A172 (cell line): ENCODE data around the gene DENND1B. TPM values are rescaled to one million over a fixed set of nuclear protein-coding genes. Genes with fewer than 3 reads are reported as not detected.
"Not testable (repeated sequence)": the region's sequence is repeated elsewhere in the genome, so short reads cannot be mapped to it uniquely, and the experiment has no call there.

Experiments used
- DNase-seq: peaks from one replicate; pipeline ENCODE4 v3.0.0-alpha.2; 2015; ENCODE audit warnings: low spot score
- total RNA-seq: library from RNA; depleted of rRNA; stranded (reverse); fragments of >200 nt; shearing (Covaris generic); gene quantifications from 2 replicates; pipeline ENCODE4 v1.2.3, GENCODE V29; 2014

DENND1B gene
- total RNA-seq, 1 experiment from 2014 or later = 16.1 TPM

DNA sequence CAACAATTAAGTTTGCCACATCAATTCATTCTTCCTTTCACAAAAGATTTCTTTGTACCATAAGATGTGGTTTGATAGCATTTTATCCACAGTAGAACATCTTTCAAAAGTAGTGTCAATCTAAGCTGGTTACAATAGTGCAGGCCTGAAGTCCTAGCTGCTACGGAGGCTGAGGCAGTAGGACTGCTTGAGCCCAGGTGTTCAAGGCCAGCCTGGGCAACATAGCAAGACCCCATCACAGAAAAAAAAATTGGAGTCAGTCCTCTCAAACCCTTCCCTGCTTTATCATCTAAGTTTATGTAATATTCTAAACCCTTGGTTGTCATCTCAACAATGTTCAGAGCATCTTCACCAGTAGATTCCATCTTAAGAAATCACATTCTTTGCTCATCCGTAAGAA is 31.7 kb downstream of the DENND1B start:
- no peak for DNase-seq

DNA sequence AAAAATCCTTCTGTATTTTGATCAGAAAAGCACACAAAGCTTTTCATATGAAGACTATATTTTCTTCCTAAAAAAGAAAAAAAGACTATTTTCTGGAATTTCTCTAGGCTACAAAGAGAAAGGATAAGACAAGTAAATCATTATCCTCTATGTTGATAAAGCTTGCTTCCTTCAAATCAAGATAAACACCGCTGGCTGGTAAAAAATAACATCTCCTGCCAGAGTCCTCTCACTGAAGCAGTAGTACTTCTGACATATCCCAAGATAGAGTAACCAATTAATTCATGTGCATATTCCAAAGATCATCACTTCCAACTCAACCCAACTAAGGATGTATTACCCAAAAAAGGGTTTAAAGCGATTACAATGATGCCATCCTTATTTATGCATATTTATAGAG is 34.3 kb downstream of the DENND1B start:
- DNase-seq = no peak

DNA sequence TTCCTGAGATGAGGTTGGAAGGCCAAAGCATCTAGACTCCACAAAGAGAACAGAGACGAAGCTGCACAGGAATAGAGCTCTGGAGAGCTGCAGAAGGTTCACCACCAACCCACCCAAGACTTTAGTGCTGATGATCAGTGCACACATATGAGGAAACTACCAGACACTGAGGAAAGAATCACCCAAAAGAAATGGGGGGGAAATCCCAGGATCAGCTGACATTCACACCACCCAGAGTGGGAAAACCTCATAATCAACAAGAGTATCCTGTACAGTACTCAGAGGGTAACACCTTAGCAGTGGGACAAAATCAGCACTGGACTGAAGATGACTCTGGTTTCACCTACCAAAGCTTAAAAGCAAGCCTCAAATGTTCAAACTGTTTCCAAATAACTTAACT is 36.4 kb downstream of the DENND1B start:
- no peak for DNase-seq

DNA sequence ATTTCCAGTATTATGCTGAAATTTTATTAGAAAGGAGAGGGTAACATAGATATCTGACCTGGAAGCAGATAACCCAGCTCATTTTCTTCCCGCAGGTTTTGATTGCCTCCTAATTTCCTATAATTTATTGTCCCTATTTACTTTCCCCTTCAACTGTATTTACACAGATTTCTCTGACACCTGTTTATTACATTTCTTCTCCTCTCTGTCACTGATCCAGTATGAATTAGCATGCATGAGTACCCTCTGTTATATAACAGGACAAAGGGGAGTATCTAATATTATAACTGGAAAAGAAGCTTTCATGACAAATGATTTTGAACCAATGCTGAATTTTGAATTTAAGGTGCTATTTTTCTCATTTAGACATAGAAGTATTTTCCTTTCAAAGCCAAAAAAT is 37.4 kb downstream of the DENND1B start:
- no peak for DNase-seq

DNA sequence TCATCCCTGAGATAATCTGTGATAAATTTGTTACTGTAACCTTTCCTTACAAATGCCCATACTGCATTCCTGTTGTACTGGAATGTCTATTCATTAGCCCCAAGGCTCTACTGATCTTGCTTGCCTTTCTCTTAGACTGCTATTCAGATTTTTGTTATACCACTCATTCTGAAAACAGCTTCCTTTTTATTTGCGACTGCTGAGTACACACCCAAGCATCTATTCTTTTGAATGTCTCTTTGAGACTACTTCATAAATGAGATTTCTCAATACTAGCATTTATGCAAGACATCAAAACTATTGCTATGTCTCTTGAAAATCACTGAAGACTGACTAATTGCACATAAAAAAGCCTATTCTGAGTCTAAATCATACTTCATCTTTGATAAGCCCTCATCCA is 38.6 kb downstream of the DENND1B start:
- DNase-seq = no peak

DNA sequence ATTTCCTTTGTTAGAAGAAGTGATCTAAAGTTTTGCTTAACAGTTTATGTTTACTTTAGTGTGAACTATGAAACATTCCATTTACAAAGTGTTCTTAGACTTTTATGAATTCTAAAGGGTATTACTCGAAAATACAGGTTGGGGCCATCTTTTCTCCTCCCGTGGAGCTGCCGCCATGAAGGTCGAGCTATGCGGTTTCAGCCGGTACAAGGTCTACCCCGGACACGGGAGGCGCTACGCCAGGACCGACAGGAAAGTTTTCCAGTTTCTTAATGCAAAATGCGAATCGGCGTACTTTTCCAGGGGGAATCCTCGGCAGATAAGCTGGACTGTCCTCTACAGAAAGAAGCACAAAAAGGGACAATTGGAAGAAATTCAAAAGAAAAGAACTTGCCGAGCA is 39.8 kb downstream of the DENND1B start:
- DNase-seq = no peak

DNA sequence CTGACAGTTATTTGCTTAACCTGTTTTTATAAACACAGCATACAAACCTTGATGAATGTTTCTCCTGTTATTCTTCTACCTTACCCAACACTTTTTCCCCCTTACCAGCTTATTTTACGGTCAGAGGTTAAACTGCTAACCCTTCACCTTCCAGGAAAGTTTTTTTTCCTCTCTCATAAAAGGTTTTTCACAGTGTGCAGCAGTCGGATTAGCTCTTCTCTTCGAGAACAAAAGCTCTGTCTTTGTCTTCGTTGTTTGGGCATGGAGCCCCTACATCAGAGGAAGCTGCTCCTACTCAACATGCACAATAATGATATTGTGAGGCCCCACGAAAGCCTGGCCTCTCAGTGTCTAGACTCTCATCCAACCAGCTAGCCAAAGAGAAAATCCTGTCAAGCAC is 42.0 kb downstream of the DENND1B start:
- no peak for DNase-seq

DNA sequence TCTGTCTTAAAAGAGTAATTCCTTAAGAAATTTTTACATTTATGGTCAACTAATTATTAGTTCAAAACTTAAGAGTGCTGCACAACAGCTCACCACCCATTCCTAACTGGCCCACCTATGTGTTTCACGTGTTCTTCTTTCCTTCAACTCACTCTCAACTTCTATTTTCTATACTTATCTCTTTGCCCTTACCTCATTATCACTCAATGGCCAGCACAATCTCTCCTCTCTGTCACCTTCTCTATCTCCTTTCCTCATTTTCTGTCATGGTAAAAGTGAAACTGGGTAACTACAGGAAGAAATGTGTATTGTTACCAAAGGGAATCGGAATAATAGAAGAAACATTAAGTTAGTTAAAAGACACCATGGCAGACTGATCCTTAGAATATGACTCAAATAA is 43.1 kb downstream of the DENND1B start:
- no peak for DNase-seq

DNA sequence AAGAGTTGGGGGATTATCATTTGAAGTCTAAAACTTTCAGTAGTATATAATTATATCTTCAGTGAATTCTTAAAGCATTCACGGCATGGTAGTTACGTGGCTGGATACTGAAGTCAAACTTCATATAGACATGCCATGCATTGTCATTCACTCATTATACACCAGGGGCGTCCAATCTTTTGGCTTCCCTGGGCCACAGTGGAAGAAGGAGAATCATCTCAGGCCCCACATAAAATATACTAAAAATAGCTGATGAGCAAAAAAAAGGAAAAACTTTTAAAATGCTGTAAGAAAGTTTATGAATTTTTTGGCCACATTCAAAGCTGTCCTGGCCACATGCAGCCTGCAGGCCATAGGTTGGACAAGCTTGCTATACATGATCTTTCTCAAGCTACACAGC is 43.8 kb downstream of the DENND1B start:
- DNase-seq = no peak

DNA sequence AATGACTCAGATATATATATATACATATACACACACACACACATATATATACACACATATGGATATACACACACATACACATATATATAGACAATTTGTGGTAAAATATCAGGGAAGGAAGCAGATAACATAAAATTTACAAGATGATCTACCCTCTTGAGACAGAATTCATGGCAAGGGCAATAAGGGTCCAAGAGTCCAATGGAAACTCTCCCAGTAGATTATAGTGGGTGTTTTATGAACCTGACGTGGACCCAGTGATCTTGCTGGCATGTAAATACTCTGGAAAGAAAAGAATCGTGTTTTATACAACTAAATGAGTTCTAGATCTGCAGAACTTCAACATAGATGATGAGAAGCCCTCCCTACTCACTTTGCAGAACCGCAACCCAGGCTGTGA is 49.3 kb downstream of the DENND1B start:
- DNase-seq = no peak

DNA sequence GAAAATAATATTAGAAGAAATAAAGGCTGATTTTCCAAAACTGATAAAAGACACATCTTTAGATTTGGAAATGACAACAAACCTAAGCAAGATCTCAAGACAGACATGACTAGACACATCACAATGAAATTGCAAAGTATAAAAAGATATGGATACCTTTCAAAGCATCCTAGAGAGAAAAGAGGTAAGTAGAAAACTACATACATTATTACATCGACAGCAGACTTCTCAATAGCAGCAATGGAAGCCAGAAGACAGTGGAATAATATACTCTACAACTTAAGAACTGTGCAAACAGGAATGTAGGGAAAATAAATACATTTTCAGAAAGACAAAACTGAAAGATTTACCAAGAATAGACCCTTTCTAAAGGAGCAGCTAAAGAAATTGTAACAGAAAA is 50.2 kb downstream of the DENND1B start:
- DNase-seq = peak; percentile 54

DNA sequence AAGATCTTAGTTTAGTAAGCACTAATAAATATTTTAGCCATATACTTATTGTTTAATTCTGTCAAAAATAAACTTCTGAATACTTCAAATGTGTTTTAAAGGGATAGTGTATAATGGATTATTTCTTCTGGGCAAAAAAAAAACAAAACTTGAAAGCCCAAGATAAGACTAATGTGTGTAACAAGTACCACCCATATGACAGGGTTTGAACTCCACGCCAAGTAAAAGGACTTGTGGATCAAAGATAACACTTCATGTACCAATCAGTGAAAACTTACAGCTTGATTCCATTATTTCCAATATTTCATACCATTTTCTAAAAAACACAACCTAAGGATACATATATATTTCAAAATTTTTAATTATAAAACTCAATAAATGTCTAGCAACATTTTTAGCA is 59.5 kb downstream of the DENND1B start:
- DNase-seq = no peak

DNA sequence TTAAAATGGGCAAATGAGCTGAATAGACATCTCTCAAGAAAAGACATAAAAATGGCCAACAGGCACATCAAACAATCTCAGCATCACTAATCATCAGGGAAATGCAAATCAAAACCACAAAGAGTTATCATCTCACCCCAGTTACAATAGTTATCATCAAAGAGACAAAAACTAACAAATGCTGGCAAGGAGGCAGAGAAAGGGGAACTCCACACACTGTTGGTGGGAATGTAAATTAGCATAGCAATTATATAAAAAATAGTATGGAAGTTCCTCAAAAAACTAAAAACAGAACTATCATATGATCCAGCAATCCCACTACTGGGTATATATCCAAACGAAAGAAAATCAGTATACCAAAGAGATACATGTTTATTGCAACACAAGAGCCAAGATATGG is 68.7 kb downstream of the DENND1B start:
- no peak for DNase-seq

DNA sequence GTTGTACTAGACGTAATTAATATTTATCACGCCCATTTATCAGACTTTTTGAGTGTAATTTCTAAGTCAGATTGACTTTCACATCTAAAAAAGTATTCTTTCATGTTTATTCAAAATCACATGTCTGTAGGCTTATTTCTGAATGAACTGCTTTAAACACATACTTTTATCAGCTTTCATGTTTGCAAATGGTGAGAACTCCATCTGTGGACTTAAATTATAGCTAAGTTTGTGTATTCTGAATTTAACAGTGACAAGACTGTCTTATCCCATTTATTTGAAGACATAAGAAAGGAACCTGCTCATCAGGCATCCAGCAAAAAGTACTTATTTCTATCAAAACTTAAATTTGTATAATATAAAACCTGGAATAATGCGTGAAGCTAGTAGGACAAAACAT is 69.3 kb downstream of the DENND1B start:
- no peak for DNase-seq

DNA sequence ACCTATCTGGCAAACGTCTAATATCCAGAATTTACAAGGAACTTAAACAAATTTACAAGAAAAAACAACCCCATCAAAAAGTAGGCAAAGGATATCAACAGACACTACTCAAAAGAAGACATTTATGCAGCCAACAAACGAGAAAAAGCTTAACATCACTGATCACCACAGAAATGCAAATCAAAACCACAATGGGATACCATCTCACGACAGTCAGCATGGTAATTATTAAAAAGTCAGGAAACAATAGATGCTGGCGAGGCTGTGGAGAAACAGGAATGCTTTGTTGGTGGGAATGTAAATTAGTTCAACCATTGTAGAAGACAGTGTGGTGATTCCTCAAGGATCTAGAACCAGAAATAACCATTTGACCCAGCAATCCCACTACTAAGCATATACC is 74.6 kb downstream of the DENND1B start:
- not testable (repeated sequence) for DNase-seq

DNA sequence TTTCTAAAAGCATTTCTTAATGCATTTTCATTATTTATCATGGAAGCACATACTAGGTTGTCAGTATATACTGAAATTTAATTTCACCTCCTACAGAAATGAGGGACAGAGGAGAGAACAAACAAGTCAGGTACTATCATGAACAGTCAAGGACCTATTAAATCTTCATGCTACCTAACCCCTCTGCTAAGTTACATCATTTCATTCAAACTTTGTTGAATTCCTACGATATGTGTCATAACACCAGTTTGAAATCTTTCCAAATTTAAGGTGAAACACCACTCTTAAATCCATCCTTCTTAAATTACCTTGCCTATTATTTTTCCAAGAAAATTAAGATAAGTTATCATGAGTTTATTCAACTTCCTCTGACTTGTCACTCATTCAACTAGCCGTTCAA is 78.9 kb downstream of the DENND1B start:
- peak; percentile 52 for DNase-seq

DNA sequence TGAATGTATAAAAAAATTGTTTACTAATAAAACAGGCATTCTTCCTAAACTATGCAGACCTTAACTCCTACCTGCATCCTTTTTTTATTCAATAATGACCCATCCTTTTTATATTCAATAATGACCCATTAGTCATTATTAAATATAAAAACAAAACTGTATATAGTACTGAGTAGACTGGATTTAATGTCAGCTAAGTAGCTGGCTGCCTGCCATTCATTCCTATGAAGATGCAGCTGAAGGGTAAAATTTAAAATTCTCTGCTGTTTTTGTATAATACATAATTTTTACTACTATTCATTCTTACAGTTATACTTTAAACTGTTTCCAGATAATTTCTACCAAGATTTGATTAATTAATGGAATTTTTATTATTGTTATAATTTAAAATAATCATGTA is 79.3 kb downstream of the DENND1B start:
- no peak for DNase-seq

DNA sequence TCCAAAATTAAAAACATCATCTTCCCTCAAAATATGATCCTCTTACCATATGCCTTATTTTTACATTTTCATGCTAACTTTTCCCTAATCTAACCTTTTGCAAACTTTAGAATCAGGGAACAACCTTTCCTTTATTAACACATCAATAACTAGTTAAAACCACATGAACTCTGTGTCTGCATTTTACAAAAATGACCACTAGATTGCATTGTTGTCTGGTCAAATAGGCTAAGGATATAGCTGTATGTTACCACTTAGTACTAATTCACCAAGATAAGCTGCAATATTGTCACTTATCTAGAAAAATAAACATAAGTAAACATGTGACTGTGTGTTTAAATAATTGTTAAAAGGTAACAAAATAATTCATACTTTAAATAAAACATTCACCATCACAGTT is 82.3 kb downstream of the DENND1B start:
- DNase-seq = peak; percentile 29

DNA sequence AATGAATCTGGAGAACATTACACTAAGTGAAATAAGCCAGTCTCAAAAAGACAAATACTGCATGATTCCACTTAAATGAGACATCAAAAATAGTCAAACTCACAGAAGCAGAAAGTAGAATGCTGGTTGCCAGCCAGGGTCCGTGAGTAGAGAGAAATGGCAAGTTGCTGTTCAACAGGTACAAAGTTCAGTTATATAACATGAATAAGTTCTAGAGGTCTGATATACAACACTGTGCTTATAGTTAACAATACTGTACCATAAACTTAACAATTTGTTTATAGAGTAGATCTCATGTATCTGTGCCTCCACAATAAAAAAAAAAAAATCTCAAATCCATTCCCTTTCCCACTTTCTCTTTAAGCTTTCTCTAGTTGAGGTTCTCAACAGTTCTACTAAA is 83.5 kb downstream of the DENND1B start:
- no peak for DNase-seq

DNA sequence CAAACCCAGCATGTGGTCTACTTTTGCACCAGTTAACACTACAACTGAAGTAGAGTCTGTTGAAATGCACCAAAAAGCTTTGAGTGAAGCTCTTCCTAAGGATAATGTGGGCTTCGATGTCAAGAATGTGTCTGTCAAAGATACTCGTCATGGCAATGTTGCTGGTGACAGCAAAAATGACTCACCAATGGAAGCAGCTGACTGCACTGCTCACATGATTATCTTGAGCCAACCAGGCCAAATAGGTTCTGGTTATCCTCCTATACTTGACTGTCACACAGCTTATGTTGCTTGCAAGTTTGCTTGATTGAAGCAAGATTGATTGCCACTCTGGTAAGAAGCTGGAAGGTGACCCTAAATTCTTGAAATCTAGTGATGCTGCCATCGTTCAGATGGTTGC is 85.2 kb downstream of the DENND1B start:
- no peak for DNase-seq

DNA sequence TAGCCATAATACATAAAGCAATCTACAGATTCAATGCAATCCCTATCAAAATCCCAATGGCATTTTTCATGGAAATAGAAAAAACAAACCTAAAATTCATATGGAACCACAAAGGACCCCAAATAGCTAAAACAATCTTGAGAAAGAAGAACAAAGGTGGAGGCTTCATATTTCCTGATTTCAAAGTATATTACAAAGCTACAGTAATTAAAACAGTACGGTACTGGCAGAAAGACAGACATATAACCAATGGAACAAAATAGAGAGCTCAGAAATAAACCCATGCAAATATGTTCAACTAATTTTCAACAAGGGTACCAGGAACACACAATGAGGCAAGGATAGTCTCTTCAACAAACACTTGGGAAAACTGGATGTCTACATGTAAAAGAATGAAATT is 87.0 kb downstream of the DENND1B start:
- DNase-seq = no peak

DNA sequence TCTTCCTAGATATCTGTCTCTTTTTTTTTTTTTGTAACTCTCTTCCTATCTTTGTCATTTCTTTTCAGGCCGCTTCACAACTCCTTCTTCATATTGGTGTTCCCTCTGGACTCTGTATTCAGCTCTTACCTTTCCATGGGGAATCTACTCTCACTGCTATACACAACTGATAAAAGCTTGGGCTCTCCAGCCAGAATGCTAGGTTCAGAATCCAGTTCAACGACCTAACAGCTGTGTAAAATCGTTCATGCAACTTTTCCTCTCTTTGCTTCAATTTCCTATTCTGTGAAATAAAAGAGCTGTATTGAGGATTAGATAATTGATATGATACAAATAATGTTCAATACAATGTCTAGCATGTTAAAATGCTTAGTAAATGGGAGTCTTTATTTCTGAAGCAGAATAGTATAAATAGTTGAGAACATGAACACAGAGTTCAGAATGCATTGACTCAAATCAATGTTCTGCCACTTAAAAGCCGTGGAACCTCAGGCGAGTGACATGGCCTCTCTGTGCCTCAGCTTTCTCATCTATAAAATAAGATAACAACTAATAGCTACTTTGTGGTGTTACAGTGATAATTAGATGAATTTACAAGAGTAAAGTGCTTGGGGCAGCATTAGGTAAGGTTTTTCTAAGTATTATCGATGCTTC is 88.5 kb downstream of the DENND1B start:
- DNase-seq = no peak

DNA sequence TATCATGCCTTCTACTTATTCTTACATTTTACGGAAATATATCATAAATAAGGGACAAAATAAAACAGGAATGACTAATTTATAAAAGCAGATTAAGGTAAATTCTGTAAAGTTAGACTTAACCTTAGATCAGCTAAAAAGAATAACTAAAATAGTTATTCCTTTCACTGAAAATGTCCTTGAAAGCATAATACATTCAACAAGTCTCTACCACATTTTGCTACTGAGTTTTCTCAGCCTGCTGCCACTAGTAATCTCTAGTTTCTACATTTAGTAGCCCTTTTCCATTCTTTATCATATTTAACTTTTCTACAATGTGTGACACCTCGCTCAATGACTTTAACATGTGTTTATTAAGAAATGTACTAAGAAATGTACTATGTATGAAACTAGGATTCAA is 89.0 kb downstream of the DENND1B start:
- no peak for DNase-seq

DNA sequence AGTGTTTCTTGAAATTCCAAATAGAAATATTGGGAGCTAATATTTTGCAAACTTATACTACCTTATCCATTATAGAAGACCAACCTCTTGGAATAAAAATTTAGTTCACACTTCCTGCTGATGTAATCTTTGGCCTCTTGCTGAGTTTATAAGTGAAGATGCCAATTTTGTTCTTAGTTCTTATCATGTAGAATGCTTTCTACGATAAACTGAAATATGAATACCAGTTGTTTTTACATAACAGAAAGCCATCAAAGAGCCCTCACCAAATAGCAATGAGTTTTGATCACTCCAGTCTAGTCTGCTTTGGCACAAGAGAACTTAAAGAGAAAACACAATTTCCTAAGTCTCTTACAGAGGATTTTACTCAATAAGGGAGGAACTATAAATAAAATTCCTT is 89.5 kb downstream of the DENND1B start:
- DNase-seq = no peak
